Activated T-cell treated with anti-CD3 and anti-CD28 coated beads, Interleukin-2, amount 50 U/mL, for 24 hours (primary cell): ENCODE data around the gene SMIM11.
"Not testable (repeated sequence)": the region's sequence is repeated elsewhere in the genome, so short reads cannot be mapped to it uniquely, and the experiment has no call there.

Source experiments
- DNase-seq: peaks from one replicate; pipeline ENCODE4 v3.0.0-alpha.2; 2020
- H3K27ac Mint-ChIP-seq: 2 replicates; pipeline ENCODE4 v1.8.0; 2020; ENCODE audit warnings: mild to moderate bottlenecking, mixed read lengths
- H3K27me3 Mint-ChIP-seq: 2 replicates; pipeline ENCODE4 v1.8.0; 2020; ENCODE audit warnings: mixed read lengths
- H3K36me3 Mint-ChIP-seq: 2 replicates; pipeline ENCODE4 v1.8.0; 2020; ENCODE audit warnings: low read depth, mixed read lengths
- H3K4me1 Mint-ChIP-seq: 2 replicates; pipeline ENCODE4 v1.8.0; 2020; ENCODE audit warnings: low read depth, mixed read lengths
- H3K4me3 Mint-ChIP-seq: 2 replicates; pipeline ENCODE4 v1.8.0; 2020; ENCODE audit warnings: mild to moderate bottlenecking, moderate library complexity, mixed read lengths
- H3K9me3 Mint-ChIP-seq: 2 replicates; pipeline ENCODE4 v1.8.0; 2020; ENCODE audit warnings: mixed read lengths

The SMIM11 gene

DNA sequence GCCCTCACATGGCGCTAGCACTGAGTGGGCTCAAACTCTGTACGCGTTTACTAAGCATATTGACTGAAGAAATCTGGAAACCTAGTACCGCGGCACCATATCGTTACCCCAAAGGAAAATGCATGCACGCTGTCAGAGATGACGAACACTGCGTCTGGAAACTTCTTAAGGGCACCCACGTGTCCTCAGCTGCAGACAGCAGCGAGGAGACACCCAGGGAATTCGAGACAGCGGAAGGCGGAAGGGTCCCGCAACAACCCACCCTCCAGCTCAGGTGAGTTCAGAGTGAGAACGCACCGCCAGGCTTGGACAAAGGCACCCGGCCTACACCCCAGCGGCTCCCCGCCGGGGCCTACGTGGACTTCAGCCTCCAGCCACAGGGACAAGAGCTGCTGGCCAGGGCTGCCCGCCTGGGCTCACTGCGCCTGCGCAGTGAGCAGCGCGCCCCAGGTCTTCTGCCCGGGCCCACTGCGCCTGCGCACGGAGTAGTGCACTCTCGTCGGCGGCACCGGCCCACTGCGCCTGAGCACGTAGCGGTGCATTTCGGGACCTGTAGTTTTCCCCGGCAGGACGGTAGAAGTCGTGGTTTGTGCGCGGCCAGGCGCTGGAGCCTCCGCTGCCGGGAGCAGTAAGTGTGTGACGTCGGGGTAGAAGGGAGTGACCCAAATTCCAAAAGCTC lies at the start of gene SMIM11:
Gene SMIM11, plus strand, starts transcription at position 568 of the 679 bp plus-strand sequence. CDS start 3,998 bp downstream, outside the sequence.
- not testable (repeated sequence) for H3K27ac Mint-ChIP-seq, H3K27me3 Mint-ChIP-seq, H3K9me3 Mint-ChIP-seq, H3K4me3 Mint-ChIP-seq, H3K36me3 Mint-ChIP-seq, DNase-seq, H3K4me1 Mint-ChIP-seq

DNA sequence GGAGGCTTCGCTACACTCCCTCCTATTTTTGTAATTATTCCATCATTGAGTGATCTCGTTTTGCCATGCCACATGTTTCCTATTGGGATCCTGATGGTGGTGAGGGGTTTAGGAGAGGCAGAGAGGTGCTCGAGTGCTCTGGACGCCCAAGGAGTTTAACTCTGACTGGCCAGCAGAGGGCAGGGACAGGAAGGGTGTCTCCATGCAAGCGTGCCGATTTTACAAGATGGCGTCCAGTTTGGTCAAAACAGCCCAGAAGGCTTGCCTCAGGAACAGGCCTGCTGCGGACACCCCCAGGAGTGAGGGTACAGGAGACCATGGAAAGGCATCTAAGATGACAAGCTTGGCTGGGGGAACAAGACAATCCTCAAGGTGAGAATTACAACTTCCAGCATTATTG lies 45.3 kb upstream of the SMIM11 start:
- no peaks in the 10 kb centered on the region for H3K4me1 Mint-ChIP-seq
- no peak overlapping the region for H3K27ac Mint-ChIP-seq
- no peaks in the 10 kb centered on the region for H3K27me3 Mint-ChIP-seq
- no peak overlapping the region for H3K4me3 Mint-ChIP-seq
- DNase-seq = no peak
- no peaks in the 10 kb centered on the region for H3K9me3 Mint-ChIP-seq
- no peaks in the 10 kb centered on the region for H3K36me3 Mint-ChIP-seq

DNA sequence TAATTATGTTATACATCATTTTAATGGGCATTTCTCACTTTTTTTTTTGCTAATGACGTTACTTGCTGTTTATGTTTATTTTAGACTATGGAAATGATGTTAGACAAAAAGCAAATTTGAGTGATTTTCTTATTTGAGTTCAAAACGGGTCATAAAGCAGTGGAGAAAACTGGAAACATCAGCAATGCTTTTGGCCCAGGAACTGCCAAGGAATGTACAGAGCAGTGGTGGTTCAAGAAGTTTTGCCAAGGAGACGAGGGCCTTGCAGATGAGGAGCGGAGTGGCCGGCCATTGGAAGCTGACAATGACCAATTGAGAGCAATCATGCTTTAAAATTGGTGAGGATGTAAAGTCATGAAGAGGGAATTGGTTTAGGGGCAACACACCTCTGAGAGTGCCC lies 43.6 kb upstream of the SMIM11 start:
- Mint-ChIP-seq H3K4me1 (no peaks in the 10 kb centered on the region), H3K27ac (no peak overlapping the region)
- no peak for DNase-seq

DNA sequence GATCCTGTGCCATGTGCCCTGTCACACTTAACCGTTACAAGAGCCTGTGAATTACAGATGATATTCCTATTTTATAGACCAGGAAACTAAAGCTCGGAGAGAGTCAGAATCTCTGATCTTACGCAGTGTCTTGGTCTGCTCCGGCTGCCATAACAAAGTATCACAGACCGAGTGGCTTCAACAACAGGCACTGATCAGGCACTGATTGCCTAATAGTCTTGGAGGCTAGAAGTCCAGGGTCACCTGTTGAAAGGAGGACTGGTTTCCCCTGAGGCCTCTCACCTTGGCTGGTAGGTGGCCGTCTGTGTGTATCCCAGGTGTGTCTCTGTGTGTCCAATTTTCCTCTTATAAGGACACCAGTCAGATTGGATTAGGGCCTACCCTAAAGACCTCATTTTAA lies 43.0 kb upstream of the SMIM11 start:
- Mint-ChIP-seq H3K4me1 (no peaks in the 10 kb centered on the region), H3K4me3 (no peak overlapping the region), H3K27ac (no peak overlapping the region), H3K27me3 (peaks cover 2% of the 10 kb centered on the region), H3K9me3 (no peaks in the 10 kb centered on the region), H3K36me3 (no peaks in the 10 kb centered on the region)
- DNase-seq = no peak

More for the DNA sequence above, 43.6 kb upstream of the SMIM11 start:
- H3K27me3 Mint-ChIP-seq = peaks cover 2% of the 10 kb centered on the region
- H3K4me3 Mint-ChIP-seq = no peak overlapping the region
- H3K9me3 Mint-ChIP-seq = no peaks in the 10 kb centered on the region
- H3K36me3 Mint-ChIP-seq = no peaks in the 10 kb centered on the region

DNA sequence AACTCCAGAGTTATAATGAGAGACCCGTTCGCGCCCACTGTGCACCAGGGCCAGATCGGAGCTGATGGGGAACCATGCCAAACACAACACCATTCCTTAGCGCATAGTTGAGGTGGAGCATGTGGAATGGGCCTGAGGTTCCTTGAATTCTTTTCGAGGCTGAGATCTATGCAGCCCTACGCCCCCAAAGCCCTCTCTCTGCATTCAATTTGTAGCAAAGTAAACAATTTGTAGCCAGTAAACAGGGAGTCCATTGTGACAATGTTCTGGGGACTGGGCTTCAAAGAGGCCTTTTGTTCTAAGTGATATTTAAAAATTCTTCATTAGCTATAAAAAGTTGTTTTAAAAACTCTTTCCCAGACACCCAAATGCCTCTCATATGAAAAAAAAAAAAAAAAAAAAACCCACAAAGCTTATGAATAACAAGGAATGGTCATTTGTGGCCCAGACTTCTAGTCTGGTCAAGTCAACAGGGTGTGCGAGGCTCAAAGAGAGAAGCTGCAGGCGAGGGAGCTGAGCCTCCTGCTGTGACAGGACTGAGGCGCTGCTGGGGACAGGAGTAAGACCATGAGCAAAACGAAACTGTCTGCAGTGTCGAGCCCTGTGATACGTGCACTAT lies 42.1 kb upstream of the SMIM11 start:
- Mint-ChIP-seq H3K27ac (no peak overlapping the region), H3K4me3 (no peak overlapping the region), H3K27me3 (peaks cover 2% of the 10 kb centered on the region), H3K9me3 (no peaks in the 10 kb centered on the region), H3K36me3 (no peaks in the 10 kb centered on the region), H3K4me1 (no peaks in the 10 kb centered on the region)
- no peak for DNase-seq

DNA sequence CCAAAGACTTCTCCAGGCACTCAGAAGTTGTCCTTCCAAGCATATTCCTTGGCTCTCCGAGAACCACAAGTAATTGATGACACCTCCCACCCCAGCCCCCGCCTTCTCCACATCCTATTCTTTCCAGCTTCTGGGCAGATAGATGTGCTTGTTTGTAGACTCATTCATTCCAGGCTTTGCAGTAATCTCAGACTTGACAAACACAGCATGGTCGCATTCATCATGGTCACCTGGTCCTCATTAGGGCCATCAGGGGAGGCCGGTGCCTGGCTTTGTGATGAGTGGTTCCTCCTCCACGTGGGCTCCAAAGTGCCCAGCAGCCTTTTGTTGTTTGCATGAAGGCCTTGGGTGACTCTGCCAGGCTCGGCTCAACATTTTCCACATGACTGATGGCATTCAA lies 40.0 kb upstream of the SMIM11 start:
- H3K4me1 Mint-ChIP-seq = peaks cover 2% of the 10 kb centered on the region
- no peaks in the 10 kb centered on the region for H3K9me3 Mint-ChIP-seq
- no peaks in the 10 kb centered on the region for H3K36me3 Mint-ChIP-seq
- peaks cover 2% of the 10 kb centered on the region for H3K27me3 Mint-ChIP-seq
- no peak for DNase-seq
- no peak overlapping the region for H3K4me3 Mint-ChIP-seq
- H3K27ac Mint-ChIP-seq = no peak overlapping the region

DNA sequence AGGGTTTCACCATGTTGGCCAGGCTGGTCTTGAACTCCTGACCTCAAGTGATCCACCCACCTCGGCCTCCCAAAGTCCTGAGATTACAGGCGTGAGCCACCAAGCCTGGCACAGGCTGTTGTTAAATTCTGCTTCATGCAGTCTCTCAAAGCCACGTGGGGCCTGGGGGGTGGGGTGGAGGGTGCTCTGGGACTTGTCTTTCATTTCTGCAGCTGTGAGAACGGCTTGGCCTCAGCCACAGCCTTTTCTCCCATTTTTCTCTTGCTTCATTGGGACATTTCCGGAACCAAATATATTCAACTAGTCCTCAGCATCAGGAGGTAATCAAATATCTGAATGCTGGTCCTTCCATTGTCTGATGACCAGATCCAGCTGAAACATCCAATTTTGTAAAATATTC lies 39.1 kb upstream of the SMIM11 start:
- Mint-ChIP-seq H3K9me3 (no peaks in the 10 kb centered on the region), H3K36me3 (no peaks in the 10 kb centered on the region), H3K27me3 (peaks cover 2% of the 10 kb centered on the region), H3K4me3 (no peak overlapping the region), H3K4me1 (peaks cover 5% of the 10 kb centered on the region), H3K27ac (no peak overlapping the region)
- DNase-seq = no peak

DNA sequence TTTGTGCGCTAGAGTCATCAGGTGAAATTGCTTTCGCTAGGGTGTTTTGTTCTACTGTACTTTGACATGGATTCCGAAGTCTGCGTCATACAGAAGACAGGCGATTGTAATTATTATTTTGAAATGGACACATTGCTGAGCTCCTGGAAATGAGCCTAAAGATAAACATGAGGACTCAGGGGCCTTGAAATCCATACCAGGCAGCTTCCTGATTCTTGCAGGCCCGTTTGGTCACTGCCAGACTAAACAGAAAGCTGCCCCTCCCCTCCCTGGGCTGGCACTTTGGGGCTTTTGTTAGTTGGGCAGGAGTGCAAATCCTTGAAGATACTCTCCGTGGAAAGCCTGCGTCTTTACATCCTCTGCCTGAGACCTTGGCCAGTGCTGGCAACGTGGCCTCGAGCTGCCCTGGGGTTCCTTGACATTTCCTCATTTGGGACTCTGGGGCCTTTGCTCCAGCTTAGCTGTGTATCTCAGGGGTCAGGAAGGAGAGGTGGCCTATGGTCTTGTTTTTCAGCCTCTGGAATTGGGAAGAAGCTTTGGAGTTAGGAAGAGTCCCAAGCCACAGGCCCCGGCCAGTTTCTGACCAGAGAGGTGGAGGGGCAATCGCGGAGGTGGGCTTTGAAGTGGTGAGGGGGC lies 38.4 kb upstream of the SMIM11 start:
- no peak for DNase-seq
- peaks cover 2% of the 10 kb centered on the region for H3K27me3 Mint-ChIP-seq
- H3K4me1 Mint-ChIP-seq = peaks cover 5% of the 10 kb centered on the region
- no peak overlapping the region for H3K27ac Mint-ChIP-seq
- no peaks in the 10 kb centered on the region for H3K9me3 Mint-ChIP-seq
- no peak overlapping the region for H3K4me3 Mint-ChIP-seq
- no peaks in the 10 kb centered on the region for H3K36me3 Mint-ChIP-seq

- Mint-ChIP-seq H3K4me3 (no peak overlapping the region), H3K27ac (no peak overlapping the region), H3K9me3 (no peaks in the 10 kb centered on the region), H3K36me3 (no peaks in the 10 kb centered on the region), H3K4me1 (peaks cover 5% of the 10 kb centered on the region), H3K27me3 (peaks cover 2% of the 10 kb centered on the region)
- no peak for DNase-seq
Measured at GRCh38 chr21:34337741-34338140, 37.6 kb upstream of the SMIM11 start.

GRCh38 chr21:34338226-34338625 lies 37.1 kb upstream of the SMIM11 start:
- no peak overlapping the region for H3K27ac Mint-ChIP-seq
- H3K36me3 Mint-ChIP-seq = no peaks in the 10 kb centered on the region
- H3K4me3 Mint-ChIP-seq = no peak overlapping the region
- H3K4me1 Mint-ChIP-seq = peaks cover 5% of the 10 kb centered on the region
- no peaks in the 10 kb centered on the region for H3K9me3 Mint-ChIP-seq
- H3K27me3 Mint-ChIP-seq = peaks cover 2% of the 10 kb centered on the region
- DNase-seq = no peak

DNA sequence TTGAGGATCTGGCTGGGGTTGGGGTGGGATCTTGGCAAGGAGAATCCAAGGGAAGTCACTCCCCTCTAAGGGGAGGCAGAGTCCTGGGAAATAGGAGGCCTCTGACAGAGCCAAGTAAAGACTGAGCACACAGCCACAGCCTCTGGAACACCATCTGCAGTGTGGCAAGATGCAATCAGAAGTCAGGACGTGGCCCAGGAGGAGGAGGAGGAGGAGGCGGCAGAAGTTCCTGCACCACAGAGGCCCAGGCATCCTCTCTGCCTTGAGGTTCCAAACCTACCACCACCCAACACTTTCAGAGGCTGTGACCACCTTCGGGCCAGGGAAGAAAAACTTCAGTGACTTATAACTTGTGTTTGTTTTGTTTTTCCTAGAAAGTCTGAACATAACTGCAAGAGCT lies 35.2 kb upstream of the SMIM11 start:
- peaks cover 2% of the 10 kb centered on the region for H3K27me3 Mint-ChIP-seq

DNA sequence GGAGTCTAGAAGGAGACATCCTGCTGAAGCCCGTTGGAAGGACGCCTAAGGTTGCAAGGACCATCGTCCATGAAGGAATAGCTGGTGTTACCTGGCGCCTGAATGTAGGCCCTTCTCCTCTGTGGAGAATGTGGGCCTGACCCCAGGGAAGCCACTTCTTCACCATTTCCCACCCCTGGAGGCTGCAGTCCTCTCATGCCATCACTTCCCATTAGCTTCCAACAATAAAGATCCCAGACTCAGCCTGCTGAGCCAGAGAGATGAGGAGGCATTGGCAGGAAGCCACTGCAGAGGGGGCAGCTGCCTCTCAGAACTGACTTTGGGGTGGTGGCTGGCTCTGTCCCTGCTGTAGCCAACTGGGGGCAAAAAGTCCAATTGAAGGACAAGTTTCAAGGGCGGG lies 32.8 kb upstream of the SMIM11 start:
- H3K9me3 Mint-ChIP-seq = no peaks in the 10 kb centered on the region
- H3K27ac Mint-ChIP-seq = no peak overlapping the region
- H3K36me3 Mint-ChIP-seq = no peaks in the 10 kb centered on the region
- DNase-seq = no peak
- peaks cover 5% of the 10 kb centered on the region for H3K4me1 Mint-ChIP-seq
- no peaks in the 10 kb centered on the region for H3K27me3 Mint-ChIP-seq
- H3K4me3 Mint-ChIP-seq = no peak overlapping the region

More for the DNA sequence above, 35.2 kb upstream of the SMIM11 start:
- DNase-seq = no peak
- H3K27ac Mint-ChIP-seq = no peak overlapping the region
- H3K4me1 Mint-ChIP-seq = peaks cover 5% of the 10 kb centered on the region
- no peak overlapping the region for H3K4me3 Mint-ChIP-seq
- H3K36me3 Mint-ChIP-seq = no peaks in the 10 kb centered on the region
- H3K9me3 Mint-ChIP-seq = no peaks in the 10 kb centered on the region

DNA sequence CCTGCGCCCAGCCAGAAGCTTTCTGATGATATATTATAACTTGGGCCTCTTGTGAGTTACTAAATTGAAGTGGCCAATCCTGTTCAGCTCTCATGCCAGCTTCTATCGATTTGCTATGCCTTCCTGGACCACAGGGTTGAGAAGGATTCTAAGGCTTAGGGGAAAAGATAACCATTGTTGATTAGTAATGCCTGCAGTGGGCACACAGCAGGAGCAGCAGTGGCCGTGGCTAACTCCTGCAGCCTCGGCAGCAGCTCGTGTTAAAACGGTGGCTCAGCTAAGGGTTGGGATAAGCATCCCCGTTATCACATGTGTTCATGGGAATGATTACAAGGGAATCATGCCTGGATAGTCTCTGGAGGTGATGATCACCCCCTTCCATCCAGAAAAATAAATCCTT lies 32.0 kb upstream of the SMIM11 start:
- H3K27me3 Mint-ChIP-seq = no peaks in the 10 kb centered on the region
- no peak for DNase-seq
- H3K4me3 Mint-ChIP-seq = no peak overlapping the region
- peaks cover 10% of the 10 kb centered on the region for H3K4me1 Mint-ChIP-seq
- H3K9me3 Mint-ChIP-seq = no peaks in the 10 kb centered on the region
- no peaks in the 10 kb centered on the region for H3K36me3 Mint-ChIP-seq
- H3K27ac Mint-ChIP-seq = no peak overlapping the region

DNA sequence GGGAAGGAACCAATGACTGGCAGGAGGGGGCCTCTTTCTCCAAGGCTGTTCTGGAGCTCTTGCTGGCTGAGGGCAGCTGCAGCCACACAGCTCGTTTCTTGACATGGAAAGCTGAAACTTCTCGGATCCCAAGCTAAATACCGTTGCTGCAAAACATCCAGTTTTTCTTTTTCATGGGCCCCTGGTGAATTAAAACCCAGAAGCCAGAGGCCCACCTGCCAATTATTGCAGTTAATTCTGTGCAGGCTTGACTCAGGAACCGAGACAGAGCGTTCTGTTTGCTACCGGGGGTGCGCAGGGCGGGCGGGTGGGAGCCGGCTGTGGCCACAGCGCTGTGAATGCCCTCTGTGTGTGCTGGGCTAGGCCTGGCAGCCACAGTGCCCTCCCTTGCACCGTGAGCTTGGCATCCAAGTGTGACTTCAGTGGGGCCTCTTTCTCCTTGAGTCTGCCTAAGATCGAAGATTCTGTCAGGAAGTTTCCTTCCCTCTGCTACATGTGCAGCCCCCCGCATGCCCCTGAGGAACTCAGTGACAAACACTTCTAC lies 31.4 kb upstream of the SMIM11 start:
- DNase-seq = no peak
- no peak overlapping the region for H3K27ac Mint-ChIP-seq
- no peak overlapping the region for H3K4me3 Mint-ChIP-seq
- peaks cover 10% of the 10 kb centered on the region for H3K4me1 Mint-ChIP-seq
- no peaks in the 10 kb centered on the region for H3K27me3 Mint-ChIP-seq
- H3K36me3 Mint-ChIP-seq = no peaks in the 10 kb centered on the region
- no peaks in the 10 kb centered on the region for H3K9me3 Mint-ChIP-seq

- Mint-ChIP-seq H3K9me3 (no peaks in the 10 kb centered on the region), H3K27ac (no peak overlapping the region)
Measured at GRCh38 chr21:34344584-34344983, 30.7 kb upstream of the SMIM11 start.

More at GRCh38 chr21:34344584-34344983, 30.7 kb upstream of the SMIM11 start:
- Mint-ChIP-seq H3K4me1 (peaks cover 10% of the 10 kb centered on the region), H3K4me3 (no peak overlapping the region), H3K36me3 (no peaks in the 10 kb centered on the region), H3K27me3 (no peaks in the 10 kb centered on the region)
- no peak for DNase-seq
